PC-3 (cell line): ENCODE results near the gene KRT86. TPM values are rescaled to one million over a fixed set of nuclear protein-coding genes. Genes with fewer than 3 reads are reported as not detected.

Experiments used
- ATAC-seq: fragments of 200-7000 bp; cut with Tn5 transposase; 2 replicates; pipeline ENCODE4 v1.9.1; 2020; ENCODE audit warnings: mild to moderate bottlenecking, moderate library complexity
- BruUV-seq: library from RNA; stranded (reverse); fragments of 400-500 nt; replicated peaks from 2 replicates; lab custom pipeline; 2021; lab: Mats Ljungman, UMichigan
- CTCF ChIA-PET: fragments of 300-600 bp; sonication (Branson Sonifier 250); formaldehyde crosslinking; loops from one replicate; lab custom pipeline; 2022; ENCODE audit warnings: antibody characterized with exemption; lab: Charles Lee
- POLR2A ChIA-PET: fragments of 300-600 bp; sonication (Branson Sonifier 250); formaldehyde crosslinking; loops from one replicate; lab custom pipeline; 2022; ENCODE audit warnings: antibody characterized with exemption; ENCODE audit not compliant: unreplicated experiment; lab: Charles Lee
- DNase-seq: peaks from one replicate; pipeline ENCODE4 v3.0.0-alpha.2; 2015
- H2AFZ ChIP-seq: fragments of 300-600 bp; sonication (generic); 2 replicates; pipeline ENCODE4 v1.6.0; 2016; ENCODE audit warnings: antibody characterized with exemption, low read length
- H3F3A ChIP-seq: fragments of 300-600 bp; sonication (generic); one replicate; pipeline ENCODE4 v1.6.0; 2017; ENCODE audit warnings: antibody characterized with exemption, low read length, control low read depth, mild to moderate bottlenecking; ENCODE audit not compliant: unreplicated experiment
- H3K27ac ChIP-seq: fragments of 300-600 bp; sonication (generic); 2 replicates; pipeline ENCODE4 v1.5.1; 2016; ENCODE audit warnings: mild to moderate bottlenecking, low read length
- H3K27me3 ChIP-seq: fragments of 300-600 bp; sonication (generic); 2 replicates; pipeline ENCODE4 v1.6.1; 2016; ENCODE audit warnings: low read length, mixed read lengths
- H3K36me3 ChIP-seq: fragments of 300-600 bp; sonication (generic); 2 replicates; pipeline ENCODE4 v1.6.1; 2016; ENCODE audit warnings: low read depth, mixed run types, low read length, mixed read lengths
- H3K4me1 ChIP-seq: fragments of 300-600 bp; sonication (generic); 2 replicates; pipeline ENCODE4 v1.5.1; 2016; ENCODE audit warnings: low read length; ENCODE audit not compliant: insufficient read depth
- H3K4me2 ChIP-seq: fragments of 300-600 bp; sonication (generic); 2 replicates; pipeline ENCODE4 v1.6.0; 2016; ENCODE audit warnings: low read length
- H3K4me3 ChIP-seq: fragments of 300-600 bp; sonication (generic); 2 replicates; pipeline ENCODE4 v1.5.1; 2016; ENCODE audit warnings: mild to moderate bottlenecking, low read length, mixed read lengths
- H3K79me2 ChIP-seq: fragments of 300-600 bp; sonication (generic); 2 replicates; pipeline ENCODE4 v1.6.1; 2017; ENCODE audit warnings: low read length, mixed read lengths
- H3K9ac ChIP-seq: fragments of 300-600 bp; sonication (generic); 2 replicates; pipeline ENCODE4 v1.6.0; 2016; ENCODE audit warnings: mild to moderate bottlenecking, low read length
- H3K9me2 ChIP-seq: fragments of 300-600 bp; sonication (generic); replicated peaks from 2 replicates; pipeline ENCODE4 v1.6.1; 2016; ENCODE audit warnings: mixed run types, low read length, mixed read lengths
- H3K9me3 ChIP-seq: fragments of 300-600 bp; sonication (generic); 2 replicates; pipeline ENCODE4 v1.6.1; 2016; ENCODE audit warnings: low read length, mixed read lengths
- H4K20me1 ChIP-seq: fragments of 300-600 bp; sonication (generic); 2 replicates; pipeline ENCODE4 v1.6.1; 2016; ENCODE audit warnings: low read length, mixed read lengths
- EZH2 ChIP-seq: fragments of 300-600 bp; sonication (generic); IDR thresholded peaks from one replicate; pipeline ENCODE4 v1.6.1; 2017; ENCODE audit warnings: antibody characterized with exemption, mild to moderate bottlenecking, low read length; ENCODE audit not compliant: unreplicated experiment
- EZH2phosphoT487 ChIP-seq: fragments of 300-600 bp; sonication (generic); IDR thresholded peaks from 2 replicates; pipeline ENCODE4 v1.6.1; 2018; ENCODE audit warnings: mild to moderate bottlenecking, antibody characterized with exemption, low read length, borderline replicate concordance
- intact Hi-C: fragments of 100-400 bp; cut with micrococcal nuclease; formaldehyde crosslinking; loops from 2 replicates; pipeline ENCODE4 v1.9.0; 2023
- total RNA-seq: library from RNA; depleted of rRNA; stranded (reverse); fragments of >200 nt; gene quantifications from 2 replicates; pipeline ENCODE4 v1.2.3, GENCODE V29; 2014
- TF ChIP-seq, protein P1 (sequence below): fragments of 300-600 bp; sonication (generic); conservative IDR thresholded peaks from 2 replicates; pipeline ENCODE4 v1.5.1; 2017; ENCODE audit warnings: antibody characterized with exemption, low read depth, mild to moderate bottlenecking, low read length

KRT86 gene
- total RNA-seq, 1 experiment from 2014 or later = 1.2 TPM

DNA sequence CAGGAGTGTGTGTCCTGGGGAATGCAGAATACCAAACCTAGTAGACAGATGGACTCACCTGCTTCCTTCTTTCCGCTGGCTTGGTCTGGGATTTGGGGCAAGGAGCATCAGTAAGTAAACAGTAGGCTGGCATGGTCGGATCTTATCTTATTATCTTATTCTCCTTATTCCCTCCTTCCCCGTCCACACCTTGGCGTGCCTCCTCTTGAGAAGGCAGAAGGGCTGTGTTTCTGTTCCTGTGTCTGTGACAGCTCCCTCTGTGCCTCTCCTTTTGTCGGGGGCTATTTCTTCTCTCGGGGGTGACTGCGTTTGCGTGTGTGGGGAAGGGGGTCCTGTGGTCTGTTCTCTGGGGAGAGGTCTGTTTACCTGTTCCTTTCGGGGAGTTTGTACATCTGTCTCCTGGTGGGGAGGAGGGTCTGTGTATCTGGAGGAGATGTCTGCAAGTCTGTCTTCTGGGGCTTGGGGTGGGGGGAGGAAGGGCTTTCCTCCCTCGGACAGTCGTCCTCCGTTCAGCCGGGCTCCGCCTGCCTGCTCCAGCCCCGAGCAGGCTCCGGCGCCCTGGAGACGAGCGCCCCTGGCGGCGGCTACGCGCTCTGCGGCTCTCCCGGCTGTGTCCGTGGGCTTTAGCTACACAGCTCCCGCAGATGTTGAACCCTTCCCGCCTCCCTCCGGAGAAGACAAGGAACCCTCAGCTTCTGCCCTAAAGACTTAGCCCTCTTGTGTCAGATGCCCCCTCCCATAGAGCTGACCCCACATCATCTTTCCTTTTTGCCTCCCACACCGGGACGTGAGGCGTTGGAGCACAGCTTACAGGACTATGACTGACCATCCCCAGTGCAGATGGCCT is 4.4 kb downstream of the KRT86 start:
- Histone ChIP-seq H3K4me3 (peak overlapping the region; percentile 64), H3K36me3 (no peaks in the 10 kb centered on the region), H3K9ac (peak overlapping the region; percentile 89), H3K27me3 (no peaks in the 10 kb centered on the region), H3K9me3 (no peaks in the 10 kb centered on the region), H3K9me2 (no peaks in the 10 kb centered on the region), H4K20me1 (no peaks in the 10 kb centered on the region), H3K4me2 (peak overlapping the region; percentile 93), H3K27ac (peak overlapping the region; percentile 99), H3K79me2 (peaks cover 3% of the 10 kb centered on the region; the same call in 1 of the 2 replicates), H2AFZ (peak overlapping the region; percentile 60), H3K4me1 (peaks cover 54% of the 10 kb centered on the region), H3F3A (peaks cover 16% of the 10 kb centered on the region)
- intact Hi-C loops = no loop called here
- POLR2A ChIA-PET = interaction anchor here (0.6 to 3.6 kb wide), 5 partner anchors 36 to 135 kb away, joined by 3 to 39 read pairs (median 6); no protein-coding TSS in a partner anchor
- TF ChIP-seq EZH2phosphoT487 = no peak
- TF ChIP-seq, protein P1, sequence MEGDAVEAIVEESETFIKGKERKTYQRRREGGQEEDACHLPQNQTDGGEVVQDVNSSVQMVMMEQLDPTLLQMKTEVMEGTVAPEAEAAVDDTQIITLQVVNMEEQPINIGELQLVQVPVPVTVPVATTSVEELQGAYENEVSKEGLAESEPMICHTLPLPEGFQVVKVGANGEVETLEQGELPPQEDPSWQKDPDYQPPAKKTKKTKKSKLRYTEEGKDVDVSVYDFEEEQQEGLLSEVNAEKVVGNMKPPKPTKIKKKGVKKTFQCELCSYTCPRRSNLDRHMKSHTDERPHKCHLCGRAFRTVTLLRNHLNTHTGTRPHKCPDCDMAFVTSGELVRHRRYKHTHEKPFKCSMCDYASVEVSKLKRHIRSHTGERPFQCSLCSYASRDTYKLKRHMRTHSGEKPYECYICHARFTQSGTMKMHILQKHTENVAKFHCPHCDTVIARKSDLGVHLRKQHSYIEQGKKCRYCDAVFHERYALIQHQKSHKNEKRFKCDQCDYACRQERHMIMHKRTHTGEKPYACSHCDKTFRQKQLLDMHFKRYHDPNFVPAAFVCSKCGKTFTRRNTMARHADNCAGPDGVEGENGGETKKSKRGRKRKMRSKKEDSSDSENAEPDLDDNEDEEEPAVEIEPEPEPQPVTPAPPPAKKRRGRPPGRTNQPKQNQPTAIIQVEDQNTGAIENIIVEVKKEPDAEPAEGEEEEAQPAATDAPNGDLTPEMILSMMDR = peak; percentile 95
- TF ChIP-seq EZH2 = no peak
- CTCF ChIA-PET = interaction anchor here (0.5 to 1.7 kb wide), 15 partner anchors 27 to 131 kb away, joined by 3 to 13 read pairs (median 4); no protein-coding TSS in a partner anchor
- BruUV-seq = no TSS peak
- DNase-seq (peak; percentile 93), ATAC-seq (peak; percentile 43)

DNA sequence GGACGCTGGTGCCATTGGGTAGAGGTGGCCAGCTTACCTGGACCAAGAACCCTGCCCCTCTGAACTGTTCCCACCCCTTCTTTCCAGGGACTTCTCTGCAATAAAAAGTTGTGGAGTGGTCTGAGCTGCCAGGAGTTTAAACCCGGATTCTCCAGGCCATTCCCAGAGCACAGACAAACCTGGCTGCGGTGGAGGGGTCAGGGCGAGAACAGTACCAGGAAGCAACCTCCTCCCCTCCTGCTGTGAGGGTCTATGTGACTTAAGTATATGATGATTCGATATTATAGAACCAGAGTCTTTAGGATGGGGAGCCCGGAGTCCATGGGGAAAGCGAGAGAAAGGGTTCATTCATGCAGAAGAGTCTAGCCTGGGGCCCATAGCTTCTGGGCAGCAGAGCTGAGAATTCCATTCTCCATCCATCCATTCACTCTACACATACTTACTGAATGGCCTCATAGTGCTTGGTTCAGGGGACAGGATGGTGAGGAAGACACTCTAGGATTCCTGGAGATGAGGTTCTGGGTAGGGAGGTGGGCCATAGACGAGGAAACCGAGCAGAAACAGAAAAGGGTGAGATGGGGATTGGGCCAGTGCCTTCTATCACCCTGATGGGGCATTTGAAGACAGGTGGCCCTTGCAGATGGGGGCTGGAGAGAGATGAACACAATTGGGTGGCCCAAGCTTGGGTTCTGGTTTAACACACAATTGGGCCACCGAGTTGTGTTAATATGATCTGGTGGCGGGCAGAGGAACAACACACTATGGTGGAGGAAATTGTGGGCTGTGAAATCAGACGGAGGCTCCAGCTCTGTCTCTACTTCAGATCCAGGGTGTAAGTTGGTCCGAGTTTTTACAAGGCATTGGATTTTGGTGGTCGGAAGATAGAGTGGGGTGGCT is 5.2 kb downstream of the KRT86 start:
- ATAC-seq = no peak
- intact Hi-C loops = loop anchor here (1.0 to 2.0 kb wide), 5 partner anchors 35 to 131 kb away; partner anchors contain the start of gene KRT80
- BruUV-seq = TSS peak; percentile 71
- TF ChIP-seq EZH2phosphoT487 (no peak), EZH2 (no peak)
- TF ChIP-seq, protein P1 = no peak
- Histone ChIP-seq H3K9me2 (no peaks in the 10 kb centered on the region), H3K27ac (peak overlapping the region; percentile 99), H2AFZ (no peak overlapping the region), H3K79me2 (peaks cover 3% of the 10 kb centered on the region; the same call in 1 of the 2 replicates), H3K9me3 (no peaks in the 10 kb centered on the region), H3K27me3 (no peaks in the 10 kb centered on the region), H3K9ac (peak overlapping the region; percentile 89), H3K4me3 (no peak overlapping the region), H4K20me1 (no peaks in the 10 kb centered on the region), H3K4me2 (peak overlapping the region; percentile 93), H3K36me3 (no peaks in the 10 kb centered on the region), H3F3A (peaks cover 16% of the 10 kb centered on the region), H3K4me1 (peaks cover 63% of the 10 kb centered on the region)
- peak; percentile 26 for DNase-seq
- CTCF ChIA-PET = interaction anchor here (0.5 to 2.0 kb wide), 19 partner anchors 28 to 132 kb away, joined by 3 to 13 read pairs (median 4); no protein-coding TSS in a partner anchor
- POLR2A ChIA-PET = interaction anchor here (0.6 to 3.6 kb wide), 4 partner anchors 36 to 136 kb away, joined by 3 to 39 read pairs (median 5); no protein-coding TSS in a partner anchor
